HepG2 (cell line): Measurements from ENCODE around the gene CKS1B. TPM values are rescaled to one million over a fixed set of nuclear protein-coding genes. Genes with fewer than 3 reads are reported as not detected.
A peak's percentile ranks its signal among the peaks of the same experiment; 100 is the strongest.

Experiments used
- ARNT2 ChIP-seq: sonication (generic); formaldehyde crosslinking; IDR thresholded peaks from 2 replicates; pipeline ENCODE4 v1.8.0; 2022; ENCODE audit warnings: mild to moderate bottlenecking, low read depth, missing genetic modification reagents, moderate library complexity
- ATAD3A ChIP-seq: sonication (generic); formaldehyde crosslinking; IDR thresholded peaks from 2 replicates; pipeline ENCODE4 v1.4.0; 2020; ENCODE audit warnings: missing genetic modification reagents
- BRD4 ChIP-seq: sonication (generic); formaldehyde crosslinking; IDR thresholded peaks from 2 replicates; pipeline ENCODE4 v1.4.0; 2020; ENCODE audit warnings: missing genetic modification reagents
- DR1 ChIP-seq: sonication (generic); formaldehyde crosslinking; IDR thresholded peaks from 2 replicates; pipeline ENCODE4 v1.8.0; 2021; ENCODE audit warnings: mild to moderate bottlenecking, missing genetic modification reagents, inconsistent platforms
- DRAP1 ChIP-seq: IDR thresholded peaks from 2 replicates; pipeline ENCODE4 v1.6.1; 2016; ENCODE audit warnings: missing genetic modification reagents, missing compliant biosample characterization
- ESRRA ChIP-seq: sonication (generic); formaldehyde crosslinking; IDR thresholded peaks from 2 replicates; pipeline ENCODE4 v1.5.1; 2020; ENCODE audit warnings: mild to moderate bottlenecking, low read depth, missing genetic modification reagents
- GZF1 ChIP-seq: sonication (generic); formaldehyde crosslinking; IDR thresholded peaks from 2 replicates; pipeline ENCODE4 v1.5.1; 2020; ENCODE audit warnings: mild to moderate bottlenecking, missing genetic modification reagents
- HDAC1 ChIP-seq: sonication (generic); formaldehyde crosslinking; IDR thresholded peaks from 2 replicates; pipeline ENCODE4 v1.5.1; 2020; ENCODE audit warnings: mild to moderate bottlenecking, missing genetic modification reagents
- HMGA1 ChIP-seq: sonication (generic); formaldehyde crosslinking; conservative IDR thresholded peaks from 2 replicates; pipeline ENCODE4 v1.4.0; 2020; ENCODE audit warnings: missing genetic modification reagents
- HOXD1 ChIP-seq: sonication (generic); formaldehyde crosslinking; IDR thresholded peaks from 2 replicates; pipeline ENCODE4 v1.5.0; 2020; ENCODE audit warnings: missing genetic modification reagents
- JUN ChIP-seq: sonication (generic); formaldehyde crosslinking; IDR thresholded peaks from 2 replicates; pipeline ENCODE4 v1.4.0; 2020; ENCODE audit warnings: mild to moderate bottlenecking, missing genetic modification reagents
- NFRKB ChIP-seq: fragments of 450-650 bp; IDR thresholded peaks from 2 replicates; pipeline ENCODE4 v1.6.1; 2017
- NR2F1 ChIP-seq, 2 experiments: fragments of 450-650 bp in 1 of 2; formaldehyde crosslinking in 1 of 2; IDR thresholded peaks; 2 replicates each; pipeline versions ENCODE4 v1.5.0 to v1.6.1; 2016 to 2020; ENCODE audit warnings: mild to moderate bottlenecking in 1 of 2, missing compliant biosample characterization in 1 of 2, missing genetic modification reagents in 1 of 2, moderate library complexity in 1 of 2
- PRDM4 ChIP-seq: sonication (generic); formaldehyde crosslinking; IDR thresholded peaks from 2 replicates; pipeline ENCODE4 v1.9.0; 2021; ENCODE audit warnings: missing genetic modification reagents, borderline replicate concordance
- REPIN1 ChIP-seq: sonication (generic); formaldehyde crosslinking; IDR thresholded peaks from 2 replicates; pipeline ENCODE4 v1.8.0; 2022; ENCODE audit warnings: missing genetic modification reagents, low read depth, mild to moderate bottlenecking, borderline replicate concordance
- SMAD3 ChIP-seq: sonication (generic); formaldehyde crosslinking; IDR thresholded peaks from 2 replicates; pipeline ENCODE4 v1.4.0; 2020; ENCODE audit warnings: missing genetic modification reagents
- SRSF4 ChIP-seq: fragments of 200-400 bp; formaldehyde crosslinking; IDR thresholded peaks from one replicate; pipeline ENCODE4 v1.6.1; 2018; ENCODE audit warnings: mild to moderate bottlenecking, low read depth, low read length, moderate library complexity; ENCODE audit not compliant: poor library complexity, severe bottlenecking
- ZC3H4 ChIP-seq: sonication (generic); formaldehyde crosslinking; IDR thresholded peaks from 2 replicates; pipeline ENCODE4 v1.4.0; 2020; ENCODE audit warnings: missing genetic modification reagents, borderline replicate concordance
- ZEB1 ChIP-seq: IDR thresholded peaks from 2 replicates; pipeline ENCODE4 v1.6.1; 2012; ENCODE audit warnings: mild to moderate bottlenecking, low read depth, inconsistent platforms; ENCODE audit not compliant: insufficient replicate concordance
- ZNF274 ChIP-seq: sonication (generic); formaldehyde crosslinking; IDR thresholded peaks from 2 replicates; pipeline ENCODE4 v1.5.1; 2020; ENCODE audit warnings: mild to moderate bottlenecking, missing genetic modification reagents
- ZNF343 ChIP-seq: sonication (generic); formaldehyde crosslinking; IDR thresholded peaks from 2 replicates; pipeline ENCODE4 v1.4.0; 2020; ENCODE audit warnings: mild to moderate bottlenecking, missing genetic modification reagents
- ZNF367 ChIP-seq: sonication (generic); formaldehyde crosslinking; IDR thresholded peaks from 2 replicates; pipeline ENCODE4 v1.4.0; 2020; ENCODE audit warnings: missing genetic modification reagents, borderline replicate concordance
- ZNF484 ChIP-seq: sonication (generic); formaldehyde crosslinking; IDR thresholded peaks from 2 replicates; pipeline ENCODE4 v1.5.1; 2020; ENCODE audit warnings: mild to moderate bottlenecking, low read depth, missing genetic modification reagents, borderline replicate concordance
- polyA plus RNA-seq, 8 experiments: library from polyadenylated mRNA; depleted of rRNA in 3 of 8; stranded (reverse) in 7 of 8; unstranded in 1 of 8; fragments of >200 nt; fragmentation: Illumina TruSeq in 4 of 8; extraction: Trizol in 4 of 8; gene quantifications; 2 replicates each; pipeline versions ENCODE4 v1.2.1 to v1.2.3, GENCODE V29; 2011 to 2016; ENCODE audit warnings: low read depth in 4 of 8, missing spikeins in 1 of 8, mixed read lengths in 1 of 8; ENCODE audit not compliant: insufficient read depth in 1 of 8
- total RNA-seq, 5 experiments: library from RNA; depleted of rRNA; stranded (reverse); fragments of >200 nt; fragmentation: Illumina TruSeq; extraction: Trizol; gene quantifications; 2 replicates each; pipeline ENCODE4 v1.2.3, GENCODE V29; 2016; ENCODE audit warnings: low read depth in 1 of 5
- TF ChIP-seq, protein P1 (sequence below): sonication (generic); formaldehyde crosslinking; IDR thresholded peaks from 2 replicates; pipeline ENCODE4 v1.5.1; 2020; ENCODE audit warnings: missing genetic modification reagents, mild to moderate bottlenecking, borderline replicate concordance
- TF ChIP-seq, protein P2 (sequence below): IDR thresholded peaks from 2 replicates; pipeline ENCODE4 v1.6.1; 2016; ENCODE audit warnings: low read depth, borderline replicate concordance

CKS1B gene
- total and polyA plus RNA-seq, 2 of the 13 experiments (the other 11 are each of a cell fraction or from before 2014, with no cell fraction given) = 217 to 222 TPM

- no peak for TF ChIP-seq ZNF343 (CRISPR knock-in tag)
- no peak for TF ChIP-seq ESRRA
- TF ChIP-seq, protein P1, sequence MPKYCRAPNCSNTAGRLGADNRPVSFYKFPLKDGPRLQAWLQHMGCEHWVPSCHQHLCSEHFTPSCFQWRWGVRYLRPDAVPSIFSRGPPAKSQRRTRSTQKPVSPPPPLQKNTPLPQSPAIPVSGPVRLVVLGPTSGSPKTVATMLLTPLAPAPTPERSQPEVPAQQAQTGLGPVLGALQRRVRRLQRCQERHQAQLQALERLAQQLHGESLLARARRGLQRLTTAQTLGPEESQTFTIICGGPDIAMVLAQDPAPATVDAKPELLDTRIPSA = no peak
- TF ChIP-seq ZNF367 (CRISPR knock-in tag) = no peak
- TF ChIP-seq HDAC1 (CRISPR knock-in tag) = no peak
- no peak for TF ChIP-seq NFRKB
- TF ChIP-seq DRAP1 = peak; percentile 86
- no peak for TF ChIP-seq REPIN1
- no peak for TF ChIP-seq ZNF274 (CRISPR knock-in tag)
- no peak for TF ChIP-seq ATAD3A
- TF ChIP-seq JUN = no peak
- peak; percentile 17; the same call in 1 of the 2 replicates for TF ChIP-seq ZC3H4 (CRISPR knock-in tag)
- no peak for TF ChIP-seq PRDM4 (CRISPR knock-in tag)
- no peak for TF ChIP-seq HMGA1 (CRISPR knock-in tag)
- TF ChIP-seq, protein P2, sequence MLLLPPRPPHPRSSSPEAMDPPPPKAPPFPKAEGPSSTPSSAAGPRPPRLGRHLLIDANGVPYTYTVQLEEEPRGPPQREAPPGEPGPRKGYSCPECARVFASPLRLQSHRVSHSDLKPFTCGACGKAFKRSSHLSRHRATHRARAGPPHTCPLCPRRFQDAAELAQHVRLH = no peak
- no peak for TF ChIP-seq ZNF484 (CRISPR knock-in tag)
- peak; percentile 46; the same call in 1 of the 2 replicates for TF ChIP-seq DR1 (CRISPR knock-in tag)
- no peak for TF ChIP-seq GZF1
- TF ChIP-seq ZEB1 = peak; percentile 52
- peak in 1 of 2 experiments; percentile 14; a peak in 1 of 4 replicates for TF ChIP-seq NR2F1 (CRISPR knock-in tag; IDR thresholded peaks at IDR 0.05)
- peak; percentile 68; the same call in 1 of the 2 replicates for TF ChIP-seq BRD4 (CRISPR knock-in tag)
- peak; percentile 26; the same call in 1 of the 2 replicates for TF ChIP-seq ARNT2
- no peak for TF ChIP-seq SRSF4
- no peak for TF ChIP-seq HOXD1
- TF ChIP-seq SMAD3 (CRISPR knock-in tag) = no peak
Measured at GRCh38 chr1:155001675-155002463, 27.4 kb downstream of the CKS1B start (continued).
